ENCODE data around the gene LHFPL3.

DNA sequence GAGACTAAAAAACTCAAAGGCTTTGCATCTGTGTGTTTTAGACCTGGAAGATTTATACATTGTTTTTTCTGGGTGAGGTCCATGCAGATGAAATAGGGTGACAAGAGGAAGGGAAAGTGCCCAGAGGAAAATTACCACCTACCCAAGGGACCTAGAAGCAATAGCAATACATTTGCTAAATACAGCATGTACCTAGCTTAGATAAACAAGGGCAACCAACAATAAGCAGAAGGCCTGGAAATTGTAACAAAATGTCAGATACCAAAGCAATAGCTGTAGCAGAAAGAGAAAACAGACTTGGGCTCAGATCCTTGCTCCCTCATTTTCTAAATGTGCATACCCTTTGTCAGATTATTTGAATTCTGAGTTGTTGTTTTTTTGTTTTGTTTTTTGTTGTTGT lies 367.2 kb downstream of the LHFPL3 start:
- TF ChIP-seq, protein P1, sequence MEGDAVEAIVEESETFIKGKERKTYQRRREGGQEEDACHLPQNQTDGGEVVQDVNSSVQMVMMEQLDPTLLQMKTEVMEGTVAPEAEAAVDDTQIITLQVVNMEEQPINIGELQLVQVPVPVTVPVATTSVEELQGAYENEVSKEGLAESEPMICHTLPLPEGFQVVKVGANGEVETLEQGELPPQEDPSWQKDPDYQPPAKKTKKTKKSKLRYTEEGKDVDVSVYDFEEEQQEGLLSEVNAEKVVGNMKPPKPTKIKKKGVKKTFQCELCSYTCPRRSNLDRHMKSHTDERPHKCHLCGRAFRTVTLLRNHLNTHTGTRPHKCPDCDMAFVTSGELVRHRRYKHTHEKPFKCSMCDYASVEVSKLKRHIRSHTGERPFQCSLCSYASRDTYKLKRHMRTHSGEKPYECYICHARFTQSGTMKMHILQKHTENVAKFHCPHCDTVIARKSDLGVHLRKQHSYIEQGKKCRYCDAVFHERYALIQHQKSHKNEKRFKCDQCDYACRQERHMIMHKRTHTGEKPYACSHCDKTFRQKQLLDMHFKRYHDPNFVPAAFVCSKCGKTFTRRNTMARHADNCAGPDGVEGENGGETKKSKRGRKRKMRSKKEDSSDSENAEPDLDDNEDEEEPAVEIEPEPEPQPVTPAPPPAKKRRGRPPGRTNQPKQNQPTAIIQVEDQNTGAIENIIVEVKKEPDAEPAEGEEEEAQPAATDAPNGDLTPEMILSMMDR (conservative IDR thresholded peaks at IDR 0.05; ENCODE audit: low read length): no peak
- TF ChIP-seq EZH2phosphoT487 (IDR thresholded peaks at IDR 0.05; ENCODE audit: borderline replicate concordance, low read depth, low read length): no peak

Data from OCI-LY7 (cell line).